B cell (primary cell): Measurements from ENCODE around the gene MIER3. TPM values are rescaled to one million over a fixed set of nuclear protein-coding genes. Genes with fewer than 3 reads are reported as not detected.

Experiments used
- ATAC-seq: fragments of 200-7000 bp; cut with Tn5 transposase; one replicate; pipeline ENCODE4 v1.10.0; 2021; ENCODE audit warnings: low read depth, mild to moderate bottlenecking, moderate number of reproducible peaks, moderate library complexity
- CTCF ChIA-PET: fragments of 350-600 bp; sonication (Branson Sonifier 250); formaldehyde crosslinking; loops from one replicate; lab custom pipeline; 2021; ENCODE audit warnings: antibody characterized with exemption, inconsistent platforms; lab: Charles Lee
- POLR2A ChIA-PET: fragments of 350-600 bp; sonication (Branson Sonifier 250); formaldehyde crosslinking; loops from one replicate; lab custom pipeline; 2021; ENCODE audit warnings: antibody characterized with exemption; lab: Charles Lee
- DNase-seq: peaks from one replicate; pipeline ENCODE4 v3.0.0; 2013
- H2AFZ ChIP-seq: 2 replicates; pipeline ENCODE4 v1.6.1; 2012; ENCODE audit warnings: mild to moderate bottlenecking, low read depth, low read length; ENCODE audit not compliant: insufficient read depth, poor library complexity, severe bottlenecking
- H3K27ac ChIP-seq, 2 donors: 1 replicate in 1 of 2; 2 replicates in 1 of 2; pipeline ENCODE4 v1.5.1; 2012 to 2013; ENCODE audit warnings: low read length in 2 of 2, mild to moderate bottlenecking in 2 of 2, moderate library complexity in 1 of 2
- H3K27me3 ChIP-seq, 4 experiments: fragments of 200-600 bp in 1 of 4; sonication (generic) in 1 of 4; replicated peaks in 1 of 4; 1 replicate in 2 of 4; 2 replicates in 2 of 4; pipeline versions ENCODE4 v1.6.1 to v1.7.0; 2013 to 2016; ENCODE audit warnings: low read length in 3 of 4, mild to moderate bottlenecking in 2 of 4, mixed read lengths in 1 of 4, moderate library complexity in 1 of 4; ENCODE audit not compliant: insufficient read depth in 4 of 4, control insufficient read depth in 3 of 4; ENCODE audit errors: control extremely low read depth in 1 of 4
- H3K36me3 ChIP-seq, 2 experiments: replicated peaks in 1 of 2; 1 replicate in 1 of 2; 2 replicates in 1 of 2; pipeline versions ENCODE4 v1.6.1 to v1.7.1; 2013; ENCODE audit warnings: low read length in 1 of 2; ENCODE audit not compliant: insufficient read depth in 2 of 2, control insufficient read depth in 1 of 2; ENCODE audit errors: control extremely low read depth in 1 of 2, extremely low read depth in 1 of 2
- H3K4me1 ChIP-seq, 2 donors: fragments of 200-600 bp in 1 of 2; sonication (generic) in 1 of 2; 1 replicate in 1 of 2; 2 replicates in 1 of 2; pipeline versions ENCODE4 v1.5.1 to v1.6.1; 2013 to 2017; ENCODE audit warnings: low read length in 2 of 2; ENCODE audit not compliant: control insufficient read depth in 2 of 2, insufficient read depth in 2 of 2
- H3K4me2 ChIP-seq: replicated peaks from 2 replicates; pipeline ENCODE3; 2012; ENCODE audit warnings: mild to moderate bottlenecking, low read depth, low read length; ENCODE audit not compliant: poor library complexity, severe bottlenecking
- H3K4me3 ChIP-seq, 5 experiments: fragments of 200-600 bp in 1 of 5; sonication (generic) in 1 of 5; 1 replicate in 3 of 5; 2 replicates in 2 of 5; pipeline versions ENCODE4 v1.5.1 to v1.7.0; 2011 to 2016; ENCODE audit warnings: low read length in 4 of 5, mild to moderate bottlenecking in 4 of 5, low read depth in 2 of 5, control low read depth in 1 of 5, moderate library complexity in 1 of 5; ENCODE audit not compliant: insufficient read depth in 1 of 5; ENCODE audit errors: control extremely low read depth in 1 of 5, extremely low read depth in 1 of 5
- H3K79me2 ChIP-seq: fragments of 200-600 bp; sonication (generic); one replicate; pipeline ENCODE4 v1.6.0; 2016; ENCODE audit warnings: low read length; ENCODE audit not compliant: control insufficient read depth, insufficient read depth
- H3K9ac ChIP-seq: fragments of 200-600 bp; sonication (generic); 2 replicates; pipeline ENCODE4 v1.6.1; 2017; ENCODE audit warnings: mild to moderate bottlenecking, low read length, moderate library complexity
- H3K9me3 ChIP-seq, 3 donors: one replicate each; pipeline versions ENCODE4 v1.6.1 to v1.7.1; 2013; ENCODE audit warnings: low read length in 2 of 3; ENCODE audit not compliant: control insufficient read depth in 2 of 3, insufficient read depth in 1 of 3; ENCODE audit errors: control extremely low read depth in 1 of 3
- H4K20me1 ChIP-seq: 2 replicates; pipeline ENCODE4 v1.6.0; 2012; ENCODE audit warnings: mild to moderate bottlenecking, low read length; ENCODE audit not compliant: insufficient read depth, control insufficient read depth, poor library complexity, severe bottlenecking
- H3K27ac Mint-ChIP-seq: one replicate; pipeline ENCODE4 v1.8.0; 2021; ENCODE audit warnings: mixed read lengths
- H3K27me3 Mint-ChIP-seq: one replicate; pipeline ENCODE4 v1.8.0; 2021; ENCODE audit warnings: mixed read lengths
- H3K4me1 Mint-ChIP-seq: one replicate; pipeline ENCODE4 v1.8.0; 2021; ENCODE audit warnings: mixed read lengths
- H3K4me3 Mint-ChIP-seq: one replicate; pipeline ENCODE4 v1.8.0; 2021; ENCODE audit warnings: mixed read lengths
- H3K9me3 Mint-ChIP-seq: one replicate; pipeline ENCODE4 v1.8.0; 2022; ENCODE audit warnings: mixed read lengths; ENCODE audit not compliant: insufficient read depth
- CTCF ChIP-seq: fragments of 200-600 bp; IDR thresholded peaks from one replicate; pipeline ENCODE4 v1.8.0; 2022; ENCODE audit warnings: antibody characterized with exemption, mild to moderate bottlenecking
- EZH2 ChIP-seq: IDR thresholded peaks from 2 replicates; pipeline ENCODE4 v1.6.1; 2012; ENCODE audit warnings: borderline replicate concordance, low read depth, mild to moderate bottlenecking, moderate library complexity, low read length; ENCODE audit not compliant: insufficient read depth, poor library complexity, severe bottlenecking
- WGBS: methylation state at CpG from one replicate; pipeline ENCODE4 v1.1.5; 2013; ENCODE audit warnings: missing lambda C conversion rate; ENCODE audit not compliant: insufficient coverage; 5-methylcytosine and 5-hydroxymethylcytosine counted together
- intact Hi-C: fragments of 100-400 bp; cut with micrococcal nuclease; formaldehyde crosslinking; loops from one replicate; pipeline ENCODE4 v1.10.0; 2022
- polyA plus RNA-seq: library from polyadenylated mRNA; depleted of rRNA; stranded (reverse); fragments of >200 nt; gene quantifications from 2 replicates; pipeline ENCODE4 v1.2.3, GENCODE V29; 2012
- total RNA-seq, 2 donors: library from RNA; stranded (reverse); fragments of 120-200 nt in 1 of 2; gene quantifications; 1 replicate in 1 of 2; 2 replicates in 1 of 2; pipeline versions ENCODE4 v1.2.3 to v1.2.4, GENCODE V29; 2013 to 2022

Gene MIER3
- total and polyA plus RNA-seq, 2 donors (not counting 1 experiment from before 2014, with no cell fraction given), result 5.8 to 25.9 TPM

GRCh38 chr5:56919942-56920662 is 31.8 kb downstream of the MIER3 start:
- no peak overlapping the region for H2AFZ ChIP-seq
- TF ChIP-seq CTCF (no peak), EZH2 (no peak)
- H3K27ac ChIP-seq, result no peak overlapping the region
- H3K4me2 ChIP-seq, result no peak overlapping the region
- no peaks in the 10 kb centered on the region for H3K4me1 ChIP-seq
- peaks cover 0 to 30% of the 10 kb centered on the region in 2 experiments for H3K36me3 ChIP-seq
- H3K27me3 ChIP-seq, result no peaks in the 10 kb centered on the region
- ChIA-PET POLR2A (no interaction called here), CTCF (interaction anchor here (0.7 kb wide), 1 partner anchor 1463 kb away, joined by 3 read pairs; no protein-coding TSS in a partner anchor)
- no peak overlapping the region for H3K27ac Mint-ChIP-seq
- no CpG with 5 or more reads among the region's 1 CpG for WGBS
- no peaks in the 10 kb centered on the region for H3K9me3 Mint-ChIP-seq
- no peaks in the 10 kb centered on the region for H3K9me3 ChIP-seq
- no peaks in the 10 kb centered on the region for H3K79me2 ChIP-seq
- ATAC-seq, result no peak
- no peak overlapping the region for H3K9ac ChIP-seq
- H3K4me3 ChIP-seq, result no peak overlapping the region
- no peaks in the 10 kb centered on the region for H3K27me3 Mint-ChIP-seq
- no peaks in the 10 kb centered on the region for H4K20me1 ChIP-seq
- no peaks in the 10 kb centered on the region for H3K4me1 Mint-ChIP-seq
- intact Hi-C loops, result no loop called here
- no peak for DNase-seq
- H3K4me3 Mint-ChIP-seq, result no peak overlapping the region

GRCh38 chr5:56918054-56918453 is 33.9 kb downstream of the MIER3 start:
- no peaks in the 10 kb centered on the region for H3K27me3 ChIP-seq
- no peak overlapping the region for H3K4me2 ChIP-seq
- H2AFZ ChIP-seq, result no peak overlapping the region
- no peaks in the 10 kb centered on the region for H3K4me1 ChIP-seq
- H4K20me1 ChIP-seq, result no peaks in the 10 kb centered on the region
- ChIA-PET CTCF (interaction anchor here (1.1 to 6.4 kb wide), 4 partner anchors 17 to 647 kb away, joined by 4 to 44 read pairs (median 6); no protein-coding TSS in a partner anchor), POLR2A (interaction anchor here (0.5 kb wide), 1 partner anchor 219 kb away, joined by 3 read pairs; no protein-coding TSS in a partner anchor)
- DNase-seq, result no peak
- H3K4me3 ChIP-seq, result no peak overlapping the region
- 100% methylated on average over 2 of the region's 2 CpGs for WGBS
- H3K4me1 Mint-ChIP-seq, result no peaks in the 10 kb centered on the region
- no peak overlapping the region for H3K4me3 Mint-ChIP-seq
- no peaks in the 10 kb centered on the region for H3K27me3 Mint-ChIP-seq
- H3K9ac ChIP-seq, result no peak overlapping the region
- ATAC-seq, result no peak
- no peak overlapping the region for H3K27ac Mint-ChIP-seq
- H3K9me3 Mint-ChIP-seq, result no peaks in the 10 kb centered on the region
- intact Hi-C loops, result no loop called here
- TF ChIP-seq EZH2 (no peak), CTCF (no peak)
- no peaks in the 10 kb centered on the region for H3K9me3 ChIP-seq
- H3K36me3 ChIP-seq, result peaks cover 0 to 10% of the 10 kb centered on the region in 2 experiments
- no peak overlapping the region for H3K27ac ChIP-seq
- no peaks in the 10 kb centered on the region for H3K79me2 ChIP-seq
